Kidney glomerular epithelial cell (primary cell): ENCODE results near the gene PLEKHA1.

Experiments used
- DNase-seq: peaks from one replicate; lab custom pipeline; 2025; lab: John Stamatoyannopoulos, UW

The PLEKHA1 gene

GRCh38 chr10:122379041-122379440, 4.5 kb downstream of the PLEKHA1 start:
- DNase-seq: no peak

- no peak for DNase-seq
Observed at GRCh38 chr10:122379537-122379936, 5.0 kb downstream of the PLEKHA1 start.

GRCh38 chr10:122380703-122381102, 6.2 kb downstream of the PLEKHA1 start:
- DNase-seq: no peak

GRCh38 chr10:122381680-122382079, 7.2 kb downstream of the PLEKHA1 start:
- DNase-seq: no peak

GRCh38 chr10:122386514-122386913, 12.0 kb downstream of the PLEKHA1 start:
- DNase-seq: no peak

- DNase-seq: no peak
Observed at GRCh38 chr10:122387572-122387971, 13.1 kb downstream of the PLEKHA1 start.

- DNase-seq: no peak
Observed at GRCh38 chr10:122388287-122388997, 13.9 kb downstream of the PLEKHA1 start.

- DNase-seq: no peak
Observed at GRCh38 chr10:122390271-122390670, 15.8 kb downstream of the PLEKHA1 start.

GRCh38 chr10:122390679-122391078, 16.2 kb downstream of the PLEKHA1 start:
- DNase-seq: no peak

- no peak for DNase-seq
Observed at GRCh38 chr10:122391875-122392274, 17.4 kb downstream of the PLEKHA1 start.

- DNase-seq: no peak
Observed at GRCh38 chr10:122392835-122393234, 18.3 kb downstream of the PLEKHA1 start.

- DNase-seq: no peak
Observed at GRCh38 chr10:122393288-122393687, 18.8 kb downstream of the PLEKHA1 start.

- DNase-seq: no peak
Observed at GRCh38 chr10:122402548-122403131, 28.1 kb downstream of the PLEKHA1 start.

- no peak for DNase-seq
Observed at GRCh38 chr10:122404576-122404975, 30.1 kb downstream of the PLEKHA1 start.

GRCh38 chr10:122407375-122408125, 33.0 kb downstream of the PLEKHA1 start:
- no peak for DNase-seq

GRCh38 chr10:122413327-122413726, 38.8 kb downstream of the PLEKHA1 start:
- DNase-seq: no peak

- no peak for DNase-seq
Observed at GRCh38 chr10:122417667-122418066, 43.2 kb downstream of the PLEKHA1 start.

GRCh38 chr10:122419016-122419415, 44.5 kb downstream of the PLEKHA1 start:
- DNase-seq: no peak

GRCh38 chr10:122419876-122420623, 45.5 kb downstream of the PLEKHA1 start:
- no peak for DNase-seq

GRCh38 chr10:122420624-122421007, 46.1 kb downstream of the PLEKHA1 start:
- no peak for DNase-seq

GRCh38 chr10:122421054-122421625, 46.6 kb downstream of the PLEKHA1 start:
- DNase-seq: no peak

- no peak for DNase-seq
Observed at GRCh38 chr10:122421742-122422141, 47.2 kb downstream of the PLEKHA1 start.
